Smooth muscle cell (in vitro differentiated cells): ENCODE results near the gene UST. TPM values are rescaled to one million over a fixed set of nuclear protein-coding genes. Genes with fewer than 3 reads are reported as not detected.

Experiments
- DNase-seq: peaks from one replicate; lab custom pipeline; 2025; ENCODE audit not compliant: unreplicated experiment; lab: John Stamatoyannopoulos, UW
- H2AFZ ChIP-seq: fragments of 200-600 bp; sonication (generic); 2 replicates; pipeline ENCODE4 v1.6.0; 2016; ENCODE audit warnings: antibody characterized with exemption, low read depth, mild to moderate bottlenecking
- H3F3A ChIP-seq: fragments of 200-600 bp; sonication (generic); 2 replicates; pipeline ENCODE4 v1.6.0; 2017; ENCODE audit warnings: antibody characterized with exemption, low read depth
- H3K27ac ChIP-seq: fragments of 200-600 bp; sonication (generic); 2 replicates; pipeline ENCODE4 v1.5.1; 2016; ENCODE audit warnings: low read depth, mild to moderate bottlenecking
- H3K27me3 ChIP-seq: fragments of 200-600 bp; sonication (generic); 2 replicates; pipeline ENCODE4 v1.6.1; 2016; ENCODE audit warnings: low read depth, mild to moderate bottlenecking
- H3K36me3 ChIP-seq: fragments of 200-600 bp; sonication (generic); 2 replicates; pipeline ENCODE4 v1.5.1; 2016; ENCODE audit warnings: low read depth
- H3K4me1 ChIP-seq: fragments of 200-600 bp; sonication (generic); 2 replicates; pipeline ENCODE4 v1.5.1; 2016; ENCODE audit warnings: low read depth
- H3K4me2 ChIP-seq: fragments of 200-600 bp; sonication (generic); 2 replicates; pipeline ENCODE4 v1.6.0; 2016; ENCODE audit warnings: mild to moderate bottlenecking
- H3K4me3 ChIP-seq: fragments of 200-600 bp; sonication (generic); 2 replicates; pipeline ENCODE4 v1.5.1; 2016; ENCODE audit warnings: mild to moderate bottlenecking
- H3K79me2 ChIP-seq: fragments of 200-600 bp; sonication (generic); 2 replicates; pipeline ENCODE4 v1.6.0; 2016; ENCODE audit warnings: low read depth, mild to moderate bottlenecking
- H3K9ac ChIP-seq: fragments of 200-600 bp; sonication (generic); 2 replicates; pipeline ENCODE4 v1.6.0; 2016; ENCODE audit warnings: low read depth
- H3K9me3 ChIP-seq: fragments of 200-600 bp; sonication (generic); replicated peaks from 2 replicates; pipeline ENCODE4 v1.5.1; 2016; ENCODE audit warnings: low read depth
- H4K20me1 ChIP-seq: fragments of 200-600 bp; sonication (generic); 2 replicates; pipeline ENCODE4 v1.6.0; 2016; ENCODE audit warnings: low read depth
- WGBS: methylation state at CpG from one replicate; pipeline ENCODE4 v1.1.7; 2016; ENCODE audit warnings: low lambda C conversion rate; 5-methylcytosine and 5-hydroxymethylcytosine counted together
- polyA plus RNA-seq: library from polyadenylated mRNA; unstranded; fragments of >200 nt; fragmentation: Nextera tagmentation; extraction: Ambion mirVana; gene quantifications from 2 replicates; pipeline ENCODE4 v1.2.1, GENCODE V29; 2016
- total RNA-seq: library from RNA; depleted of rRNA; stranded (reverse); fragments of >200 nt; gene quantifications from 2 replicates; pipeline ENCODE4 v1.2.3, GENCODE V29; 2014
- TF ChIP-seq, protein P1 (sequence below): fragments of 200-600 bp; sonication (generic); IDR thresholded peaks from 2 replicates; pipeline ENCODE4 v1.5.1; 2017; ENCODE audit warnings: borderline replicate concordance, mild to moderate bottlenecking, antibody characterized with exemption; ENCODE audit not compliant: insufficient read depth, poor library complexity, severe bottlenecking

The UST gene
- total and polyA plus RNA-seq, 2 experiments from 2014 or later = 16.1 to 19.5 TPM

GRCh38 chr6:148807784-148808183 is 61.0 kb downstream of the UST start:
- H3K27ac ChIP-seq = no peak overlapping the region
- peaks cover 49% of the 10 kb centered on the region for H4K20me1 ChIP-seq
- H3K36me3 ChIP-seq = no peaks in the 10 kb centered on the region
- DNase-seq = no peak
- 94% methylated on average over 7 of the region's 7 CpGs for WGBS
- H3F3A ChIP-seq = no peaks in the 10 kb centered on the region
- H3K9me3 ChIP-seq = no peaks in the 10 kb centered on the region
- H3K9ac ChIP-seq = no peak overlapping the region
- H3K79me2 ChIP-seq = peaks cover 57% of the 10 kb centered on the region
- no peak overlapping the region for H2AFZ ChIP-seq
- H3K27me3 ChIP-seq = no peaks in the 10 kb centered on the region
- no peak overlapping the region for H3K4me2 ChIP-seq
- H3K4me1 ChIP-seq = peaks cover 14% of the 10 kb centered on the region
- TF ChIP-seq, protein P1, sequence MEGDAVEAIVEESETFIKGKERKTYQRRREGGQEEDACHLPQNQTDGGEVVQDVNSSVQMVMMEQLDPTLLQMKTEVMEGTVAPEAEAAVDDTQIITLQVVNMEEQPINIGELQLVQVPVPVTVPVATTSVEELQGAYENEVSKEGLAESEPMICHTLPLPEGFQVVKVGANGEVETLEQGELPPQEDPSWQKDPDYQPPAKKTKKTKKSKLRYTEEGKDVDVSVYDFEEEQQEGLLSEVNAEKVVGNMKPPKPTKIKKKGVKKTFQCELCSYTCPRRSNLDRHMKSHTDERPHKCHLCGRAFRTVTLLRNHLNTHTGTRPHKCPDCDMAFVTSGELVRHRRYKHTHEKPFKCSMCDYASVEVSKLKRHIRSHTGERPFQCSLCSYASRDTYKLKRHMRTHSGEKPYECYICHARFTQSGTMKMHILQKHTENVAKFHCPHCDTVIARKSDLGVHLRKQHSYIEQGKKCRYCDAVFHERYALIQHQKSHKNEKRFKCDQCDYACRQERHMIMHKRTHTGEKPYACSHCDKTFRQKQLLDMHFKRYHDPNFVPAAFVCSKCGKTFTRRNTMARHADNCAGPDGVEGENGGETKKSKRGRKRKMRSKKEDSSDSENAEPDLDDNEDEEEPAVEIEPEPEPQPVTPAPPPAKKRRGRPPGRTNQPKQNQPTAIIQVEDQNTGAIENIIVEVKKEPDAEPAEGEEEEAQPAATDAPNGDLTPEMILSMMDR = no peak
- H3K4me3 ChIP-seq = no peak overlapping the region

- no peaks in the 10 kb centered on the region for H3K9me3 ChIP-seq
- H3K27ac ChIP-seq = no peak overlapping the region
- peaks cover 14% of the 10 kb centered on the region for H3K4me1 ChIP-seq
- H3K36me3 ChIP-seq = no peaks in the 10 kb centered on the region
- TF ChIP-seq, protein P1 = no peak
- no peak overlapping the region for H3K9ac ChIP-seq
- no peak for DNase-seq
- 57% methylated on average over 5 of the region's 5 CpGs for WGBS
- no peaks in the 10 kb centered on the region for H3K27me3 ChIP-seq
- peaks cover 40% of the 10 kb centered on the region for H4K20me1 ChIP-seq
- H3F3A ChIP-seq = no peaks in the 10 kb centered on the region
- no peak overlapping the region for H3K4me3 ChIP-seq
- peaks cover 58% of the 10 kb centered on the region for H3K79me2 ChIP-seq
- H3K4me2 ChIP-seq = no peak overlapping the region
- H2AFZ ChIP-seq = no peak overlapping the region
Measured at GRCh38 chr6:148808786-148809304, 62.0 kb downstream of the UST start.

- Histone ChIP-seq H3K79me2 (peaks cover 55% of the 10 kb centered on the region), H3K27me3 (no peaks in the 10 kb centered on the region), H3K9ac (no peak overlapping the region), H2AFZ (no peak overlapping the region), H3F3A (no peaks in the 10 kb centered on the region), H3K27ac (no peak overlapping the region), H3K9me3 (no peaks in the 10 kb centered on the region), H3K4me1 (peaks cover 4% of the 10 kb centered on the region), H3K4me3 (no peak overlapping the region), H4K20me1 (peaks cover 17% of the 10 kb centered on the region), H3K4me2 (no peak overlapping the region), H3K36me3 (no peaks in the 10 kb centered on the region)
- no peak for DNase-seq
- TF ChIP-seq, protein P1 = no peak
- WGBS = 96% methylated on average over 5 of the region's 5 CpGs
Measured at GRCh38 chr6:148811459-148811858, 64.6 kb downstream of the UST start.

DNA sequence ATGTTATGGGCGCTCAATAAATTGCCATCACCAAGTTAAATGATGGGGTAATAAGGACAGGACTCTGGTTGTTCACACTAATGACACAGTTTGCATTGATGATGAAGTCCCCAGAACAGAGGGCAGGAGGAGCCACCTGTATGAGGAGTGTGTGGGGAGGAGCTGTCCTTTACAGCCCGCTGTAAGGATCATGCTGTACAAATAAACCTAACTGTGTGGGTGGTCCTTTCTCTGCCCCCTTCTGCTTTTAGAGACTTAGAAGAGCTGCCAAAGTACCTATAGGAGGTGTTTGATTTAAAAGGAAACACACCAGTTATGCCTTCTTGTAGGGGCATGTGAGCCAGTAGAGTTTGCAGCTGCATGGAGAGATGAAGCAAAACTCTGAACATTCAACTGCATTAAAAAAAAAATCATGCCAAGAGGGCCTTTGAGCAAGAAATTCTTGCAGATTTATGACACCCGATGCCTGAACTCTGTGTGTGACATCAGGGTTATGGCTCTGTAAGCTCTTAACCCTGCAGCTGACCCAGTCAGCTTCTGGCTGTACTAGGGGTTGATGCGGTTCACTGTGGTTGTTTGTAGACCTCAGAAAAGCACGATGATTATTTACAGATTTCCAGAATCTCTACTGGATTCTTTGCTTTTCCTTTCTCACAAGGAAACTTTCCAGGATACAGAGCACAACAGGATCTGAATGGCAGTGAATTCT is 67.4 kb downstream of the UST start:
- Histone ChIP-seq H4K20me1 (peaks cover 23% of the 10 kb centered on the region), H3K9ac (no peak overlapping the region), H3K36me3 (no peaks in the 10 kb centered on the region), H3F3A (no peaks in the 10 kb centered on the region), H3K27ac (no peak overlapping the region), H2AFZ (no peak overlapping the region), H3K27me3 (no peaks in the 10 kb centered on the region), H3K79me2 (peaks cover 71% of the 10 kb centered on the region), H3K4me2 (no peak overlapping the region), H3K4me3 (no peak overlapping the region), H3K9me3 (no peaks in the 10 kb centered on the region), H3K4me1 (peaks cover 21% of the 10 kb centered on the region)
- TF ChIP-seq, protein P1 = no peak
- no peak for DNase-seq
- 74% methylated on average over 5 of the region's 5 CpGs for WGBS
